ENCODE measurements around the gene TLDC2.

GRCh38 chr20:36833275-36834020 lies 42.5 kb upstream of the TLDC2 start:
- TF ChIP-seq, protein P1, sequence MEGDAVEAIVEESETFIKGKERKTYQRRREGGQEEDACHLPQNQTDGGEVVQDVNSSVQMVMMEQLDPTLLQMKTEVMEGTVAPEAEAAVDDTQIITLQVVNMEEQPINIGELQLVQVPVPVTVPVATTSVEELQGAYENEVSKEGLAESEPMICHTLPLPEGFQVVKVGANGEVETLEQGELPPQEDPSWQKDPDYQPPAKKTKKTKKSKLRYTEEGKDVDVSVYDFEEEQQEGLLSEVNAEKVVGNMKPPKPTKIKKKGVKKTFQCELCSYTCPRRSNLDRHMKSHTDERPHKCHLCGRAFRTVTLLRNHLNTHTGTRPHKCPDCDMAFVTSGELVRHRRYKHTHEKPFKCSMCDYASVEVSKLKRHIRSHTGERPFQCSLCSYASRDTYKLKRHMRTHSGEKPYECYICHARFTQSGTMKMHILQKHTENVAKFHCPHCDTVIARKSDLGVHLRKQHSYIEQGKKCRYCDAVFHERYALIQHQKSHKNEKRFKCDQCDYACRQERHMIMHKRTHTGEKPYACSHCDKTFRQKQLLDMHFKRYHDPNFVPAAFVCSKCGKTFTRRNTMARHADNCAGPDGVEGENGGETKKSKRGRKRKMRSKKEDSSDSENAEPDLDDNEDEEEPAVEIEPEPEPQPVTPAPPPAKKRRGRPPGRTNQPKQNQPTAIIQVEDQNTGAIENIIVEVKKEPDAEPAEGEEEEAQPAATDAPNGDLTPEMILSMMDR (IDR thresholded peaks at IDR 0.05) = no peak
- TF ChIP-seq POLR2A (IDR thresholded peaks at IDR 0.05) = no peak
